Mammary epithelial cell (primary cell): ENCODE measurements around the gene UNC93B1.

ENCODE experiments used
- CTCF ChIP-seq, 2 donors: IDR thresholded peaks in 1 of 2; conservative IDR thresholded peaks in 1 of 2; 2 replicates each; pipeline ENCODE4 v1.5.1; 2011 to 2012; ENCODE audit warnings: inconsistent platforms in 2 of 2, low read length in 2 of 2, mild to moderate bottlenecking in 2 of 2, control low read depth in 1 of 2, low read depth in 1 of 2; ENCODE audit not compliant: insufficient read depth in 1 of 2; ENCODE audit errors: extremely low read depth in 1 of 2
- EZH2 ChIP-seq: IDR thresholded peaks from 2 replicates; pipeline ENCODE4 v1.6.1; 2012; ENCODE audit warnings: low read length, inconsistent platforms, borderline replicate concordance

DNA sequence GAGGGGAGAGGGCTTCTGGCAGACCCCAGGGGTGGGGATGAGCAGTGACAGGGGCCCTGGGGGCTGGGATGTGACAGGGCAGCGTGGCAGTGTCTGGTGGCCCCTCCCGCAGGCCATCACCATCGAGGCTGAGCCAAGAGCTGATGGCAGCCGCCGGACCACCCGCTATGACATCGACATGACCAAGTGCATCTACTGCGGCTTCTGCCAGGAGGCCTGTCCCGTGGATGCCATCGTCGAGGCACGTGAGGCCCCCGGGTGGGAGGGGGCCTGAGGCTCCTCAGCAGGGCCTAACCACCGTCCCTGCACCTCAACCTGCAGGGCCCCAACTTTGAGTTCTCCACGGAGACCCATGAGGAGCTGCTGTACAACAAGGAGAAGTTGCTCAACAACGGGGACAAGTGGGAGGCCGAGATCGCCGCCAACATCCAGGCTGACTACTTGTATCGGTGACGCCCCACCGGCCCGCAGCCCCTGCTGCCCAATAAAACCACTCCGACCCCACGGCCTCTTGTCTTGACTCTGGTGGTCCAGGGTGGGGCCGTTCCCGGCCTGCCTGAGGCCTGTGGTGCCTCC is 32.3 kb upstream of the UNC93B1 start:
- no peak for TF ChIP-seq CTCF (conservative IDR thresholded peaks at IDR 0.05 in 1 of 2, IDR thresholded peaks at IDR 0.05 in 1 of 2; ENCODE audit: extremely low read depth in 1 of 2, insufficient read depth in 1 of 2, low read depth in 1 of 2, low read length in 2 of 2)
- TF ChIP-seq EZH2: no peak
